H9 (cell line): ENCODE measurements around the gene RCC1. TPM values are rescaled to one million over a fixed set of nuclear protein-coding genes. Genes with fewer than 3 reads are reported as not detected.

ENCODE experiments used
- DNase-seq: peaks from one replicate; pipeline ENCODE4 v3.0.0-alpha.2; 2017
- H2AFZ ChIP-seq: one replicate; pipeline ENCODE4 v1.6.1; 2013; ENCODE audit warnings: mild to moderate bottlenecking, low read length, control low read depth, moderate library complexity
- H2AK5ac ChIP-seq: 2 replicates; pipeline ENCODE4 v1.6.1; 2013; ENCODE audit warnings: low read length, control low read depth, mixed read lengths; ENCODE audit not compliant: insufficient read length
- H2BK120ac ChIP-seq: one replicate; pipeline ENCODE4 v1.6.1; 2013; ENCODE audit warnings: low read depth, mild to moderate bottlenecking, low read length, control low read depth, inconsistent platforms; ENCODE audit not compliant: poor library complexity, severe bottlenecking
- H2BK12ac ChIP-seq: 2 replicates; pipeline ENCODE4 v1.6.1; 2013; ENCODE audit warnings: low read length, control low read depth, mixed read lengths, low read depth; ENCODE audit not compliant: insufficient read length
- H2BK15ac ChIP-seq: 2 replicates; pipeline ENCODE4 v1.6.1; 2013; ENCODE audit warnings: low read depth, low read length, control low read depth
- H2BK20ac ChIP-seq: one replicate; pipeline ENCODE4 v1.6.1; 2013; ENCODE audit warnings: low read depth, mild to moderate bottlenecking, low read length, control low read depth, inconsistent platforms; ENCODE audit not compliant: poor library complexity, severe bottlenecking
- H2BK5ac ChIP-seq: 2 replicates; pipeline ENCODE4 v1.6.1; 2013; ENCODE audit warnings: low read length, control low read depth, mixed read lengths; ENCODE audit not compliant: insufficient read length
- H3K14ac ChIP-seq: 2 replicates; pipeline ENCODE4 v1.6.1; 2013; ENCODE audit warnings: low read length, control low read depth; ENCODE audit not compliant: insufficient read depth
- H3K18ac ChIP-seq: 2 replicates; pipeline ENCODE4 v1.6.1; 2013; ENCODE audit warnings: low read depth, mild to moderate bottlenecking, mixed read lengths, low read length, control low read depth; ENCODE audit not compliant: insufficient read length
- H3K23ac ChIP-seq: 2 replicates; pipeline ENCODE4 v1.6.1; 2013; ENCODE audit warnings: low read length, control low read depth, mixed read lengths, low read depth; ENCODE audit not compliant: insufficient read length
- H3K23me2 ChIP-seq: 2 replicates; pipeline ENCODE4 v1.6.1; 2013; ENCODE audit warnings: low read depth, mild to moderate bottlenecking, mixed read lengths, low read length, control low read depth; ENCODE audit not compliant: insufficient read length, poor library complexity, severe bottlenecking
- H3K27ac ChIP-seq: 2 replicates; pipeline ENCODE4 v1.5.1; 2013; ENCODE audit warnings: low read length, control low read depth, mixed read lengths, low read depth; ENCODE audit not compliant: insufficient read length
- H3K27me3 ChIP-seq: 2 replicates; pipeline ENCODE4 v1.6.1; 2013; ENCODE audit warnings: low read length, control low read depth, inconsistent platforms; ENCODE audit not compliant: insufficient read depth
- H3K4ac ChIP-seq: 2 replicates; pipeline ENCODE4 v1.6.1; 2013; ENCODE audit warnings: low read depth, mild to moderate bottlenecking, control low read depth, inconsistent platforms, low read length, moderate library complexity
- H3K4me1 ChIP-seq: 2 replicates; pipeline ENCODE4 v1.6.1; 2013; ENCODE audit warnings: low read length, control low read depth, inconsistent platforms; ENCODE audit not compliant: insufficient read depth
- H3K4me2 ChIP-seq: 2 replicates; pipeline ENCODE4 v1.6.1; 2013; ENCODE audit warnings: low read length, control low read depth, mixed read lengths; ENCODE audit not compliant: insufficient read length, insufficient read depth
- H3K56ac ChIP-seq: 2 replicates; pipeline ENCODE4 v1.6.1; 2013; ENCODE audit warnings: low read depth, mild to moderate bottlenecking, mixed read lengths, low read length, control low read depth; ENCODE audit not compliant: insufficient read length
- H3K79me1 ChIP-seq: 2 replicates; pipeline ENCODE4 v1.6.1; 2013; ENCODE audit warnings: low read depth, mild to moderate bottlenecking, moderate library complexity, low read length, control low read depth, inconsistent platforms; ENCODE audit not compliant: insufficient read depth, poor library complexity, severe bottlenecking
- H3K79me2 ChIP-seq: 2 replicates; pipeline ENCODE4 v1.6.1; 2013; ENCODE audit warnings: low read length, control low read depth, inconsistent platforms; ENCODE audit not compliant: insufficient read depth
- H3K9ac ChIP-seq: 2 replicates; pipeline ENCODE4 v1.6.1; 2013; ENCODE audit warnings: low read length, control low read depth, mixed read lengths; ENCODE audit not compliant: insufficient read length; ENCODE audit errors: extremely low read depth
- H3K9me3 ChIP-seq: one replicate; pipeline ENCODE4 v1.6.1; 2013; ENCODE audit warnings: low read depth, low read length, inconsistent platforms; ENCODE audit not compliant: control insufficient read depth
- H3T11ph ChIP-seq: one replicate; pipeline ENCODE4 v1.6.1; 2013; ENCODE audit warnings: mild to moderate bottlenecking, low read length, control low read depth, inconsistent platforms
- H4K20me1 ChIP-seq: one replicate; pipeline ENCODE4 v1.6.1; 2013; ENCODE audit not compliant: control insufficient read depth, insufficient read length, insufficient read depth
- H4K5ac ChIP-seq: 2 replicates; pipeline ENCODE4 v1.6.1; 2013; ENCODE audit warnings: low read depth, mild to moderate bottlenecking, mixed read lengths, low read length, control low read depth; ENCODE audit not compliant: insufficient read length
- H4K8ac ChIP-seq: replicated peaks from 2 replicates; pipeline ENCODE4 v1.6.1; 2013; ENCODE audit warnings: low read length, control low read depth, mixed read lengths, low read depth; ENCODE audit not compliant: insufficient read length
- H4K91ac ChIP-seq: 2 replicates; pipeline ENCODE4 v1.6.1; 2013; ENCODE audit warnings: low read depth, mild to moderate bottlenecking, moderate library complexity, mixed read lengths, low read length, control low read depth; ENCODE audit not compliant: insufficient read length
- H3K27ac Mint-ChIP-seq, 3 experiments: 2 replicates in 2 of 3; 3 replicates in 1 of 3; pipeline ENCODE4 v1.8.0; 2020 to 2021; ENCODE audit warnings: mixed read lengths in 3 of 3, mild to moderate bottlenecking in 1 of 3, moderate library complexity in 1 of 3
- H3K27me3 Mint-ChIP-seq: 2 replicates; pipeline ENCODE4 v1.8.0; 2021; ENCODE audit warnings: low read depth, mild to moderate bottlenecking, moderate library complexity, mixed read lengths
- H3K36me3 Mint-ChIP-seq, 3 experiments: 2 replicates in 2 of 3; 3 replicates in 1 of 3; pipeline ENCODE4 v1.8.0; 2020 to 2021; ENCODE audit warnings: low read depth in 3 of 3, mixed read lengths in 3 of 3; ENCODE audit not compliant: insufficient read depth in 1 of 3
- H3K4me1 Mint-ChIP-seq, 2 experiments: 2 replicates each; pipeline ENCODE4 v1.8.0; 2020; ENCODE audit warnings: mixed read lengths in 2 of 2
- H3K4me3 Mint-ChIP-seq, 2 experiments: 2 replicates in 1 of 2; 3 replicates in 1 of 2; pipeline ENCODE4 v1.8.0; 2020 to 2021; ENCODE audit warnings: mild to moderate bottlenecking in 2 of 2, mixed read lengths in 2 of 2, moderate library complexity in 1 of 2
- H3K9me3 Mint-ChIP-seq, 2 experiments: 2 replicates in 1 of 2; 3 replicates in 1 of 2; pipeline ENCODE4 v1.8.0; 2020; ENCODE audit warnings: mild to moderate bottlenecking in 2 of 2, mixed read lengths in 2 of 2, moderate library complexity in 1 of 2
- WGBS: extraction: QIAGEN DNeasy Blood & Tissue Kit; methylation state at CpG from one replicate; pipeline ENCODE4 v1.1.7; 2013; ENCODE audit warnings: missing lambda C conversion rate, low lambda C conversion rate, mixed read lengths; ENCODE audit not compliant: insufficient read length; ENCODE audit errors: extremely low coverage; 5-methylcytosine and 5-hydroxymethylcytosine counted together
- total RNA-seq: library from RNA; stranded (reverse); gene quantifications from 2 replicates; pipeline ENCODE4 v1.2.1, GENCODE V29; 2021
- TF ChIP-seq, protein P1 (sequence below): fragments of 200-600 bp; sonication (generic); conservative IDR thresholded peaks from 3 replicates; pipeline ENCODE4 v1.8.0; 2021; ENCODE audit warnings: antibody characterized with exemption, mild to moderate bottlenecking

The RCC1 gene
- total RNA-seq, 1 experiment from 2014 or later, result 93.6 TPM

DNA sequence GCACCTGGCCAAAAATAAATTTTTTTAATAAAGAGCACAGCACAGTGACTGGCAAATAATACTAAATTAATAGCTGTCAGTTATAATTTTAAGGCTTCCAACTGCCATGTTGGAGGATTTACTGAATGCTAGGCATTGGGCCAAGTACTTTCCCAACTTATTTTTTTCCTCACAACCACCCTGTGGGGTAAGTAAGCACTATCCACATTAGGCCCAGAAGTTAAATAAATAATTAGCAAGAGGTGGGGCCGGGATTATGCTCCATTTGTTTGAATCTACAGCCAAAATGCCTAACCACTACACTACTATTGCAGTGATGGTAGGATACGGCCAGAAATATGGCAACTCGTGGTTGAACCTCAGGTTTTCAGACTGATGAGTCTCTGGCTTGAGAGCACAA lies 42.5 kb downstream of the RCC1 start:
- H3K27ac Mint-ChIP-seq, result no peak overlapping the region

More for the DNA sequence above, 42.5 kb downstream of the RCC1 start:
- no peak overlapping the region for H2AK5ac ChIP-seq
- H3K9ac ChIP-seq, result no peak overlapping the region
- no peak overlapping the region for H3K14ac ChIP-seq
- H2AFZ ChIP-seq, result no peak overlapping the region
- Mint-ChIP-seq H3K27me3 (no peaks in the 10 kb centered on the region; the same call in 1 of the 2 replicates), H3K4me1 (peaks cover 0 to 3% of the 10 kb centered on the region in 2 experiments; a peak in 2 of 4 replicates), H3K36me3 (no peaks in the 10 kb centered on the region), H3K4me3 (no peak overlapping the region), H3K9me3 (no peaks in the 10 kb centered on the region)
- no peak overlapping the region for H4K8ac ChIP-seq
- H3K9me3 ChIP-seq, result no peaks in the 10 kb centered on the region
- no peak overlapping the region for H4K91ac ChIP-seq
- WGBS, result no CpG with 5 or more reads among the region's 3 CpGs
- H3K79me1 ChIP-seq, result no peaks in the 10 kb centered on the region
- no peak overlapping the region for H3K4ac ChIP-seq
- H3K27ac ChIP-seq, result no peak overlapping the region
- H3K79me2 ChIP-seq, result no peaks in the 10 kb centered on the region
- H2BK15ac ChIP-seq, result no peak overlapping the region
- H2BK5ac ChIP-seq, result no peak overlapping the region
- no peaks in the 10 kb centered on the region for H3K4me1 ChIP-seq
- no peak for DNase-seq
- TF ChIP-seq, protein P1, sequence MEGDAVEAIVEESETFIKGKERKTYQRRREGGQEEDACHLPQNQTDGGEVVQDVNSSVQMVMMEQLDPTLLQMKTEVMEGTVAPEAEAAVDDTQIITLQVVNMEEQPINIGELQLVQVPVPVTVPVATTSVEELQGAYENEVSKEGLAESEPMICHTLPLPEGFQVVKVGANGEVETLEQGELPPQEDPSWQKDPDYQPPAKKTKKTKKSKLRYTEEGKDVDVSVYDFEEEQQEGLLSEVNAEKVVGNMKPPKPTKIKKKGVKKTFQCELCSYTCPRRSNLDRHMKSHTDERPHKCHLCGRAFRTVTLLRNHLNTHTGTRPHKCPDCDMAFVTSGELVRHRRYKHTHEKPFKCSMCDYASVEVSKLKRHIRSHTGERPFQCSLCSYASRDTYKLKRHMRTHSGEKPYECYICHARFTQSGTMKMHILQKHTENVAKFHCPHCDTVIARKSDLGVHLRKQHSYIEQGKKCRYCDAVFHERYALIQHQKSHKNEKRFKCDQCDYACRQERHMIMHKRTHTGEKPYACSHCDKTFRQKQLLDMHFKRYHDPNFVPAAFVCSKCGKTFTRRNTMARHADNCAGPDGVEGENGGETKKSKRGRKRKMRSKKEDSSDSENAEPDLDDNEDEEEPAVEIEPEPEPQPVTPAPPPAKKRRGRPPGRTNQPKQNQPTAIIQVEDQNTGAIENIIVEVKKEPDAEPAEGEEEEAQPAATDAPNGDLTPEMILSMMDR, result no peak
- no peak overlapping the region for H3K18ac ChIP-seq
- H2BK20ac ChIP-seq, result no peak overlapping the region
- no peak overlapping the region for H3T11ph ChIP-seq
- H2BK120ac ChIP-seq, result no peak overlapping the region
- H4K20me1 ChIP-seq, result no peaks in the 10 kb centered on the region
- no peaks in the 10 kb centered on the region for H3K27me3 ChIP-seq
- H3K56ac ChIP-seq, result no peak overlapping the region
- H3K23ac ChIP-seq, result no peak overlapping the region
- no peak overlapping the region for H4K5ac ChIP-seq
- peaks cover 3% of the 10 kb centered on the region for H3K23me2 ChIP-seq
- no peak overlapping the region for H2BK12ac ChIP-seq
- H3K4me2 ChIP-seq, result no peak overlapping the region
